ENCODE results near the gene TMPRSS12.
"Not testable (repeated sequence)": the region's sequence is repeated elsewhere in the genome, so short reads cannot be mapped to it uniquely, and the experiment has no call there.

The TMPRSS12 gene

GRCh38 chr12:50822082-50822481, 20.6 kb upstream of the TMPRSS12 start:
- no peak for DNase-seq (ENCODE audit: extremely low spot score)
- ChIA-PET POLR2A (no interaction called here), CTCF (interaction anchor here (0.6 kb wide), 1 partner anchor 57 kb away, joined by 4 read pairs; no protein-coding TSS in a partner anchor)
- TF ChIP-seq NFRKB (IDR thresholded peaks at IDR 0.05) (no peak), ARNT (IDR thresholded peaks at IDR 0.05) (no peak), SUZ12 (IDR thresholded peaks at IDR 0.05) (no peak), TARDBP (IDR thresholded peaks at IDR 0.05) (no peak), HDGF (IDR thresholded peaks at IDR 0.05; ENCODE audit: borderline replicate concordance) (no peak), SP1 (IDR thresholded peaks at IDR 0.05) (no peak), CTBP1 (IDR thresholded peaks at IDR 0.05; ENCODE audit: borderline replicate concordance) (no peak), FOXK2 (IDR thresholded peaks at IDR 0.05) (no peak), LEF1 (IDR thresholded peaks at IDR 0.05; ENCODE audit: borderline replicate concordance) (no peak), ELF4 (IDR thresholded peaks at IDR 0.05) (no peak), ZNF384 (IDR thresholded peaks at IDR 0.05) (no peak), FOXA1 (IDR thresholded peaks at IDR 0.05) (no peak), L3MBTL2 (conservative IDR thresholded peaks at IDR 0.05) (no peak), FOXM1 (IDR thresholded peaks at IDR 0.05; ENCODE audit: borderline replicate concordance) (no peak), BHLHE40 (IDR thresholded peaks at IDR 0.05; ENCODE audit: borderline replicate concordance) (no peak)
- TF ChIP-seq, protein P1, sequence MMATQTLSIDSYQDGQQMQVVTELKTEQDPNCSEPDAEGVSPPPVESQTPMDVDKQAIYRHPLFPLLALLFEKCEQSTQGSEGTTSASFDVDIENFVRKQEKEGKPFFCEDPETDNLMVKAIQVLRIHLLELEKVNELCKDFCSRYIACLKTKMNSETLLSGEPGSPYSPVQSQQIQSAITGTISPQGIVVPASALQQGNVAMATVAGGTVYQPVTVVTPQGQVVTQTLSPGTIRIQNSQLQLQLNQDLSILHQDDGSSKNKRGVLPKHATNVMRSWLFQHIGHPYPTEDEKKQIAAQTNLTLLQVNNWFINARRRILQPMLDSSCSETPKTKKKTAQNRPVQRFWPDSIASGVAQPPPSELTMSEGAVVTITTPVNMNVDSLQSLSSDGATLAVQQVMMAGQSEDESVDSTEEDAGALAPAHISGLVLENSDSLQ (IDR thresholded peaks at IDR 0.05) = no peak

- CTCF ChIA-PET = not testable (repeated sequence)
Observed at GRCh38 chr12:50823724-50824123, 19.0 kb upstream of the TMPRSS12 start.

GRCh38 chr12:50824914-50825313, 17.8 kb upstream of the TMPRSS12 start:
- CTCF ChIA-PET = interaction anchor here (0.6 to 1.8 kb wide), 7 partner anchors 30 to 527 kb away, joined by 3 to 8 read pairs (median 3); a partner anchor contains a TSS
- POLR2A ChIA-PET = no interaction called here
- DNase-seq (ENCODE audit: extremely low spot score) = no peak
- TF ChIP-seq HDGF (IDR thresholded peaks at IDR 0.05; ENCODE audit: borderline replicate concordance) (no peak), FOXA1 (IDR thresholded peaks at IDR 0.05) (no peak), CTBP1 (IDR thresholded peaks at IDR 0.05; ENCODE audit: borderline replicate concordance) (no peak), FOXM1 (IDR thresholded peaks at IDR 0.05; ENCODE audit: borderline replicate concordance) (no peak), ZNF384 (IDR thresholded peaks at IDR 0.05) (no peak), TARDBP (IDR thresholded peaks at IDR 0.05) (no peak), ELF4 (IDR thresholded peaks at IDR 0.05) (no peak), SP1 (IDR thresholded peaks at IDR 0.05) (no peak)
- TF ChIP-seq, protein P1 (IDR thresholded peaks at IDR 0.05) = no peak

More at GRCh38 chr12:50823724-50824123, 19.0 kb upstream of the TMPRSS12 start:
- POLR2A ChIA-PET; DNase-seq (ENCODE audit: extremely low spot score): not testable (repeated sequence)

DNA sequence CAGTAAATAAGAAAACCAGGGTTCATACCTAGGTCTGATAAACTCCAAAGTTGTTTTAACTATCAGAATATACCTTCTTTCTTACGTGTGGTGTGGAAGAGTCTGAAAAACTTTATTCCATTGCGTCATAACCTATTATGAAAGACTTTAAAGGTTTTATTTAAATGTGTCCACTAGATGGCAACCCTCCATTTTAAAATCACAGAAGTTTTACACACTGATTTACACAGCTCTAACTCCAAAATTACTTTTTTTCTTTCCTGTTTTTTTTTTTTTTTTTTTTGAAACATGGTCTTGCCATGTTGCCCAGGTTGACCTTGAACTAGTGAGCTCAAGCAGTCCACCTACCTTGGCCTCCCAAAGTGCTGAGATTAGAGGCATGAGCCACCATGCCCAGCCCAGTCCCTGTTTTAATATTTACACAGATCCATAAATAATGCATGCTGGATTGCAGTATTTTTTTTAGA, 17.3 kb upstream of the TMPRSS12 start:
- ChIA-PET POLR2A (no interaction called here), CTCF (interaction anchor here (0.6 to 1.8 kb wide), 7 partner anchors 30 to 526 kb away, joined by 3 to 8 read pairs (median 3); a partner anchor contains a TSS)
- TF ChIP-seq CTBP1 (IDR thresholded peaks at IDR 0.05; ENCODE audit: borderline replicate concordance) (no peak), ZNF384 (IDR thresholded peaks at IDR 0.05) (peak; percentile 93)
- peak; percentile 34 for DNase-seq (ENCODE audit: extremely low spot score)

- DNase-seq (ENCODE audit: extremely low spot score) = no peak
- ChIA-PET POLR2A (no interaction called here), CTCF (no interaction called here)
- TF ChIP-seq ELF4 (IDR thresholded peaks at IDR 0.05) (no peak), NFRKB (IDR thresholded peaks at IDR 0.05) (no peak), FOXM1 (IDR thresholded peaks at IDR 0.05; ENCODE audit: borderline replicate concordance) (no peak), CTBP1 (IDR thresholded peaks at IDR 0.05; ENCODE audit: borderline replicate concordance) (no peak), L3MBTL2 (conservative IDR thresholded peaks at IDR 0.05) (no peak), ZNF384 (IDR thresholded peaks at IDR 0.05) (no peak), TARDBP (IDR thresholded peaks at IDR 0.05) (no peak)
Observed at GRCh38 chr12:50828121-50828520, 14.6 kb upstream of the TMPRSS12 start.

DNA sequence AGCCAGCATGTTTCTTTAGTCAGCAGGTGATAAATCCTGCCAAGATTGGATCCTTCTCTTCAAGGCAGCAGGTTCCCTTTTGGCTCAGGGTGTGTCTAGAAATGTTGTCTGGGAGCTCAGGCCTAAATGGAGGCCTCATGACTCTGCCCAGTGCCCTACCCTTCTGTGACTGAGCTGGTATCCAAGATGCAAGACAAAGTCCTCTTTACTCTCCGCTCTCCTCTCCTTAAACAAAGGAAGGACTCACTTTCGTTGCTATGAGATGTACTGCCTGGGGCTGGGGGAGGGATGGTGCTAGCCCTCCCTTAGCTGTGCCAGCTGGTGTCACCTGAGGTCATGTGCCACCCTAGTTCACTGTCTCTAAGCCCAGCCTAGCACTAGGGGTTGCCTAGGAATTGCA, 13.8 kb upstream of the TMPRSS12 start:
- no peak for DNase-seq (ENCODE audit: extremely low spot score)
- TF ChIP-seq ZNF384 (IDR thresholded peaks at IDR 0.05) (no peak), L3MBTL2 (conservative IDR thresholded peaks at IDR 0.05) (no peak), FOXK2 (IDR thresholded peaks at IDR 0.05) (no peak), CTBP1 (IDR thresholded peaks at IDR 0.05; ENCODE audit: borderline replicate concordance) (no peak), ARNT (IDR thresholded peaks at IDR 0.05) (no peak), TARDBP (IDR thresholded peaks at IDR 0.05) (no peak), BHLHE40 (IDR thresholded peaks at IDR 0.05; ENCODE audit: borderline replicate concordance) (no peak), SUZ12 (IDR thresholded peaks at IDR 0.05) (no peak), HDGF (IDR thresholded peaks at IDR 0.05; ENCODE audit: borderline replicate concordance) (no peak), ELF4 (IDR thresholded peaks at IDR 0.05) (no peak)
- TF ChIP-seq, protein P1 (IDR thresholded peaks at IDR 0.05) = no peak
- POLR2A ChIA-PET = no interaction called here
- CTCF ChIA-PET = no interaction called here

DNA sequence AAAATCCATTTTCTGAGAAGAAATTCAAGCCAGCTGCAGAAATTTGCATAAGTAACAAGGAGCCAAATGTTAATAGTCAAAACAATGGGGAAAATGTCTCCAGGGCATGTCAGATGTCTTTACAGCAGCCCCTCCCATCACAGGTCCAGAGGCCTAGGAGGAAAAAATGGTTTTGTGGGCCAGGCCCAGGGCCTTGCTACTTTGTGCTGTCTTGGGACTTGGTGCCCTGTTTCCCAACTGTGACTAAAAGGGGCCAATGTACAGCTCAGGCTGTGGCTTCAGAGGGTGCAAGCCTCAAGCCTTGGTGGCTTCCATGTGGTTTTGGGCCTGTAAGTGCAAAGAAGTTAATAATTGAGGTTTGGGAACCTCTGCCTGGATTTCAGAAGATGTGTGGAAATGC, 8.9 kb upstream of the TMPRSS12 start:
- DNase-seq (ENCODE audit: extremely low spot score); POLR2A ChIA-PET; CTCF ChIA-PET: not testable (repeated sequence)

Measured in HEK293T (cell line).